Transverse colon (tissue), 4 donors: ENCODE measurements around the gene MOCS2. TPM values are rescaled to one million over a fixed set of nuclear protein-coding genes. Genes with fewer than 3 reads are reported as not detected.

Source experiments
- DNase-seq: peaks from one replicate; pipeline ENCODE4 v3.0.0-alpha.2; 2019
- H3K27ac ChIP-seq, 4 donors: fragments of 200-600 bp; sonication (generic); 2 replicates each; pipeline ENCODE4 v1.5.1; 2016 to 2018; ENCODE audit warnings: inconsistent platforms in 4 of 4
- H3K27me3 ChIP-seq: fragments of 200-600 bp; sonication (generic); 2 replicates; pipeline ENCODE4 v1.5.1; 2017; ENCODE audit warnings: inconsistent platforms
- H3K36me3 ChIP-seq, 4 donors: fragments of 200-600 bp; sonication (generic); 2 replicates each; pipeline ENCODE4 v1.5.1; 2017 to 2019; ENCODE audit warnings: inconsistent platforms in 4 of 4
- H3K4me1 ChIP-seq, 4 donors: fragments of 200-600 bp; sonication (generic); 2 replicates each; pipeline ENCODE4 v1.5.1; 2017 to 2020; ENCODE audit warnings: inconsistent platforms in 4 of 4
- H3K4me3 ChIP-seq, 4 donors: fragments of 200-600 bp; sonication (generic); 1 replicate in 1 of 4; 2 replicates in 3 of 4; pipeline versions ENCODE4 v1.5.1 to v1.6.1; 2017 to 2019; ENCODE audit warnings: inconsistent platforms in 4 of 4
- H3K9me3 ChIP-seq, 2 donors: fragments of 200-600 bp; sonication (generic); 2 replicates each; pipeline ENCODE4 v1.5.1; 2017 to 2019; ENCODE audit warnings: inconsistent platforms in 2 of 2
- EP300 ChIP-seq: sonication (generic); formaldehyde crosslinking; IDR thresholded peaks from one replicate; pipeline ENCODE4 v1.6.1; 2017; ENCODE audit warnings: antibody characterized with exemption, low read depth
- POLR2A ChIP-seq: fragments of 450-650 bp; IDR thresholded peaks from one replicate; pipeline ENCODE4 v1.6.1; 2016; ENCODE audit warnings: antibody characterized with exemption, mild to moderate bottlenecking, moderate library complexity
- POLR2AphosphoS5 ChIP-seq, 3 donors: sonication (generic); formaldehyde crosslinking; IDR thresholded peaks; one replicate each; pipeline ENCODE4 v1.6.1; 2016; ENCODE audit warnings: antibody characterized with exemption in 3 of 3
- WGBS, 2 donors: methylation state at CpG; one replicate each; pipeline ENCODE4 v1.1.5; 2018; ENCODE audit warnings: low coverage in 1 of 2; 5-methylcytosine and 5-hydroxymethylcytosine counted together
- in situ Hi-C, 4 donors: fragments of 200-750 bp; cut with MboI; loops; one replicate each; pipeline versions ENCODE4 v1.15.0 to v1.15.1; 2017; ENCODE audit warnings: low sequenced_read_pairs in 3 of 4, low pct_ligation_motif_present in 1 of 4, low pct_unique_long_range_greater_than_20kb in 1 of 4
- intact Hi-C: fragments of 100-400 bp; cut with DNase I; formaldehyde crosslinking; loops from one replicate; pipeline ENCODE4 v1.15.1; 2023; ENCODE audit warnings: low total_unique reads
- total RNA-seq, 4 donors: library from RNA; depleted of rRNA; stranded (reverse); fragments of >200 nt; gene quantifications; one replicate each; pipeline ENCODE4 v1.1.0, GENCODE V29; 2016
- TF ChIP-seq, protein P1 (sequence below), 5 experiments: fragments of 200-600 bp in 3 of 5; fragments of 450-650 bp in 2 of 5; sonication (generic) in 3 of 5; IDR thresholded peaks; 1 replicate in 2 of 5; 2 replicates in 3 of 5; pipeline ENCODE4 v1.5.1; 2016 to 2017; ENCODE audit warnings: antibody characterized with exemption in 5 of 5, inconsistent platforms in 3 of 5, mild to moderate bottlenecking in 2 of 5, moderate library complexity in 1 of 5

Gene MOCS2, protein sequence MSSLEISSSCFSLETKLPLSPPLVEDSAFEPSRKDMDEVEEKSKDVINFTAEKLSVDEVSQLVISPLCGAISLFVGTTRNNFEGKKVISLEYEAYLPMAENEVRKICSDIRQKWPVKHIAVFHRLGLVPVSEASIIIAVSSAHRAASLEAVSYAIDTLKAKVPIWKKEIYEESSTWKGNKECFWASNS
- total RNA-seq = 10 to 100 TPM in 3 of 4 donors, 1 to 10 TPM in 1; 7.0 to 36.8 (median 23.5) TPM

DNA sequence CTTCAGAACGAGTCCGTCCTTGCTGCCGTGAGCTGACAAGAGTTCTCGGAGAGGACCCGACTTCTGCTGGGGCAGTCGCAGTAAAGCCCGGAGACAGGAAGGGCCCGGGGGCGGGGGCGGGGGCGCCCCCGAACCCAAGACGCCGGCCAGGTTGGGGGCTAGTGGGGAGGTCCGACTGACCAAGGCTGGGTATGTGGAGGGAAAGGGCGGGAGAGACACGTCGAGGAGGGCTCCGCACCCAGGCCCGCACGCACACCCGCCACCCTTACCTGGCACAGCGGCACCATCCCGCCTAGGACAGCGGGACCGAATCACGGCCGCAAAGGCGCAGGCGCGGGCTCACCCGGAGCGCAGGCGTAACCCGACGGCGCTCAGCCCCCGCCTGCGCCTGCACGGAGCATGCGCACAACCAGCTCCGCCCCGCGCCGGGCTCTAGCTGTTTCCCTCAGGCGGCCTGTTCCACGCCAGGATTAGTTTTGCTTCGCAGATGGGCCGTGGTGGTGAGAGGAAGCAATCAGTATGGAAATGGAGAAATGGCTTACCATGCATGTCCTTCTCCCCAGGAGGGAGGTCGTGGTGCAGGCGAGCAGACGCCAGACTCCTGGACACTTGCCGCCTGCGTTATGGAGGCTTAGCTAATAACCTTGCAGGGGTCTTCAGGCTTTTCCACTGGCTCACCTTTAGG lies at the start of gene MOCS2:
MOCS2 (minus strand) TSS at position 315 of the 685 bp plus-strand sequence. CDS start 2,583 bp downstream, outside the sequence.
- intact Hi-C loops = no loop called here
- no peaks in the 10 kb centered on the region for H3K9me3 ChIP-seq
- H3K4me3 ChIP-seq = peak within 1 kb of the TSS; percentile 51 to 97 (median 76)
- H3K36me3 ChIP-seq = no peaks in the 10 kb centered on the region
- in situ Hi-C loops = no loop called here
- H3K4me1 ChIP-seq = peaks cover 0 to 25% (median 19%) of the 10 kb centered on the region in 4 donors
- peak within 1 kb of the TSS; percentile 82 to 89 (median 88) for H3K27ac ChIP-seq
- TF ChIP-seq POLR2AphosphoS5 (IDR thresholded peaks at IDR 0.05) = peak; percentile 79 to 86 (median 84)
- peak; percentile 74 for TF ChIP-seq POLR2A
- TF ChIP-seq, protein P1, sequence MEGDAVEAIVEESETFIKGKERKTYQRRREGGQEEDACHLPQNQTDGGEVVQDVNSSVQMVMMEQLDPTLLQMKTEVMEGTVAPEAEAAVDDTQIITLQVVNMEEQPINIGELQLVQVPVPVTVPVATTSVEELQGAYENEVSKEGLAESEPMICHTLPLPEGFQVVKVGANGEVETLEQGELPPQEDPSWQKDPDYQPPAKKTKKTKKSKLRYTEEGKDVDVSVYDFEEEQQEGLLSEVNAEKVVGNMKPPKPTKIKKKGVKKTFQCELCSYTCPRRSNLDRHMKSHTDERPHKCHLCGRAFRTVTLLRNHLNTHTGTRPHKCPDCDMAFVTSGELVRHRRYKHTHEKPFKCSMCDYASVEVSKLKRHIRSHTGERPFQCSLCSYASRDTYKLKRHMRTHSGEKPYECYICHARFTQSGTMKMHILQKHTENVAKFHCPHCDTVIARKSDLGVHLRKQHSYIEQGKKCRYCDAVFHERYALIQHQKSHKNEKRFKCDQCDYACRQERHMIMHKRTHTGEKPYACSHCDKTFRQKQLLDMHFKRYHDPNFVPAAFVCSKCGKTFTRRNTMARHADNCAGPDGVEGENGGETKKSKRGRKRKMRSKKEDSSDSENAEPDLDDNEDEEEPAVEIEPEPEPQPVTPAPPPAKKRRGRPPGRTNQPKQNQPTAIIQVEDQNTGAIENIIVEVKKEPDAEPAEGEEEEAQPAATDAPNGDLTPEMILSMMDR (IDR thresholded peaks at IDR 0.05) = no peak
- WGBS, 2 donors = 0% methylated on average over 53 of the region's 54 CpGs; no CpG with 5 or more reads in 1 of the 2 donors
- no peaks in the 10 kb centered on the region for H3K27me3 ChIP-seq
- peak; percentile 94 for DNase-seq

DNA sequence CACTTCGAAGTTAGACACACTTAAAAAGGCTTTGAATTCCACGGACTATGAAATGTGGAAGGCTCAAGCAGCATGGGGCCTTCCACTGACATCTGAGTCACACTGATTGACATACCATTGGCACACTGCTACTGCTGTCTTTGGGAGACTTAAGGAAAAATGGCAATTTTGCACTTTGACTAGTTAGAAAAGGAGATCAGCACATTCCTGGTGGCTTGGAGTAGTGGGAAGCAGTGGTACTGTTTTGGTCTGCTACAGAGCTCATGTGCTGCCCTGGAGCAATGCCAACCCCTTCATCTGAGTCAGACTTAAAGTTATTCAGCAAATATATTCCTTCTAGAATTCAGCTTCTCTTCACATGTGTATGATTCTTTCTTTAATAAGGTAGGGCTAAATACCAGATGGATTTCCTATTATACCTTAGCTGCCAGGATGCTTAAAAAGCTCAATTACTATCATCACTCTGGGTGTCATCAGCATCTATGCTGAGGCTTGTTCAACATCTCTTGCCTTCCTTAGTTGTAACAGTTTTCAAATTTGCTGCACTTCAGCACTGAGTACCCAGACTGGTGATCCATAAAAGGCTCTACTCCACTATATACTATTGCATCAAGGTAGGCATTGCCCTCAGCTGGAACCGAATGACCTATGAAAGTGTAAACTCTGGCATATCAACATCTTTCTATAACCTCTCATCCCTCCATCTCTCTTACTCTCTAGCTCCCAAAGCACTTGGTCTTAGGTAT lies 42.3 kb upstream of the MOCS2 start:
- no peaks in the 10 kb centered on the region for H3K27me3 ChIP-seq
- TF ChIP-seq EP300 = no peak
- H3K4me3 ChIP-seq = no peak overlapping the region
- no peak overlapping the region for H3K27ac ChIP-seq
- 83 to 90% methylated on average over 3 of the region's 3 CpGs for WGBS, 2 donors
- intact Hi-C loops (no loop called here), in situ Hi-C loops (loop anchor here in 3 of 4 donors (25.0 kb wide), 2 partner anchors 285 to 1085 kb away; no protein-coding TSS in a partner anchor)
- no peaks in the 10 kb centered on the region for H3K4me1 ChIP-seq
- no peaks in the 10 kb centered on the region for H3K36me3 ChIP-seq
- no peaks in the 10 kb centered on the region for H3K9me3 ChIP-seq
- peak; percentile 14 for DNase-seq

DNA sequence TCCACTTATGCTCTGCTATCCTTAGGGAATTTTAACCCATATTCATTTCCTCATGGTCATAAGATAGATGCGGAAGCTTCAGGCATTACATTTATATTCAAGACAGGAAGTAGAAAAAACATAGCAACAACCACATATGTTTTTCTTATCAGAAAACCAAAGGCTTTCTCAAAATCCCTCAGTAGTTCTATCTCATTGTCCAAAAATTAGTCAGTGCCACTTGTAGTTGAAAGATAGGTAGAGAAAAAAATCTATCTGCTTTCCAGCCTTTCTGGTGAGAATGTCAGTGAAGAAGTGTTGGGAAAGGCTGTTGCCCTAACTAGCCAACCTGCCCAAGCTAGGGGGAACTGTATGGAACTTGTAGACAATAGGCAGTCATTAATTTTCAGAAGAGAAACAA lies 23.5 kb upstream of the MOCS2 start:
- Histone ChIP-seq H3K27me3 (no peaks in the 10 kb centered on the region), H3K9me3 (no peaks in the 10 kb centered on the region), H3K4me3 (no peak overlapping the region), H3K36me3 (no peaks in the 10 kb centered on the region), H3K27ac (no peak overlapping the region), H3K4me1 (no peaks in the 10 kb centered on the region)
- intact Hi-C loops = no loop called here
- TF ChIP-seq EP300 (no peak), POLR2AphosphoS5 (IDR thresholded peaks at IDR 0.05) (no peak), POLR2A (no peak)
- TF ChIP-seq, protein P1 (IDR thresholded peaks at IDR 0.05) = no peak
- WGBS, 2 donors = 95 to 100% methylated on average over 1 of the region's 1 CpG
- no peak for DNase-seq
- in situ Hi-C loops = no loop called here

DNA sequence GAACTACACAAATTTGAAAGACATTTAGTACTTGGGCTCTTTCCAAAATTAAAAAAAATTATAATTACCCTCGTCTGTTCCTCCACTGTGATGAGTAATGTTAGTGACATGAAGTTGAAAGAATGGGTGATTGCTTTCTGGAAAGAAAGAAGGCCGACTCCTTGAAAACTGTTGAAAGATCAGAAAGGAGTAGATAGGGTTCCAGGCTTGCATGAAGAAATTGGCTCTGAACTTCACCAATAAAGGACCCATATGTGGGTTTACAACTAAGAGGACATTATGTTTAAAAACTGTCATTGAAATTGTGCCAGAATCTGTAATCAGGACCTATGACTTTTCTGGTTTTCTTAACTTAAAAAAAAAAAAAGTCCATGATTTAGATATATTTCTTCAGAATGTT lies 20.7 kb upstream of the MOCS2 start:
- H3K27me3 ChIP-seq = no peaks in the 10 kb centered on the region
- in situ Hi-C loops (no loop called here), intact Hi-C loops (no loop called here)
- 31 to 50% methylated on average over 2 of the region's 2 CpGs for WGBS, 2 donors
- H3K9me3 ChIP-seq = no peaks in the 10 kb centered on the region
- TF ChIP-seq, protein P1 (IDR thresholded peaks at IDR 0.05) = no peak
- TF ChIP-seq POLR2A (no peak), EP300 (no peak)
- no peak overlapping the region for H3K4me3 ChIP-seq
- no peaks in the 10 kb centered on the region for H3K36me3 ChIP-seq
- H3K4me1 ChIP-seq = no peaks in the 10 kb centered on the region
- no peak overlapping the region for H3K27ac ChIP-seq
- no peak for DNase-seq
